Esophagus squamous epithelium (tissue), 5 donors: Measurements from ENCODE around the gene CMTM8. TPM values are rescaled to one million over a fixed set of nuclear protein-coding genes. Genes with fewer than 3 reads are reported as not detected.
"Not testable (repeated sequence)": the region's sequence is repeated elsewhere in the genome, so short reads cannot be mapped to it uniquely, and the experiment has no call there.

Source experiments
- DNase-seq: peaks from one replicate; lab custom pipeline; 2025; lab: John Stamatoyannopoulos, UW
- H3K27ac ChIP-seq, 4 donors: fragments of 200-600 bp; sonication (generic); one replicate each; pipeline ENCODE4 v1.5.1; 2016 to 2019; ENCODE audit warnings: mild to moderate bottlenecking in 1 of 4
- H3K27me3 ChIP-seq, 4 donors: fragments of 200-600 bp; sonication (generic); 1 replicate in 3 of 4; 2 replicates in 1 of 4; pipeline versions ENCODE4 v1.5.1 to v1.6.0; 2017 to 2021; ENCODE audit warnings: antibody characterized with exemption in 1 of 4
- H3K36me3 ChIP-seq, 3 donors: fragments of 200-600 bp; sonication (generic); one replicate each; pipeline ENCODE4 v1.5.1; 2016 to 2019
- H3K4me1 ChIP-seq, 3 donors: fragments of 200-600 bp; sonication (generic); one replicate each; pipeline ENCODE4 v1.5.1; 2017 to 2019
- H3K4me3 ChIP-seq, 4 donors: fragments of 200-600 bp; sonication (generic); 1 replicate in 3 of 4; 2 replicates in 1 of 4; pipeline ENCODE4 v1.5.1; 2016 to 2019; ENCODE audit warnings: mild to moderate bottlenecking in 2 of 4, moderate library complexity in 1 of 4
- H3K9me3 ChIP-seq, 3 donors: fragments of 200-600 bp; sonication (generic); one replicate each; pipeline ENCODE4 v1.5.1; 2016 to 2019
- POLR2A ChIP-seq, 4 donors: fragments of 450-650 bp; IDR thresholded peaks; one replicate each; pipeline ENCODE4 v1.6.1; 2017; ENCODE audit warnings: antibody characterized with exemption in 4 of 4, mild to moderate bottlenecking in 4 of 4, moderate library complexity in 3 of 4
- WGBS, 2 donors: methylation state at CpG; one replicate each; pipeline ENCODE4 v1.1.5; 2018; 5-methylcytosine and 5-hydroxymethylcytosine counted together
- intact Hi-C: fragments of 100-400 bp; cut with DNase I; formaldehyde crosslinking; loops from one replicate; pipeline ENCODE4 v1.15.0; 2022
- total RNA-seq, 4 donors: library from RNA; depleted of rRNA; stranded (reverse); fragments of >200 nt; gene quantifications; one replicate each; pipeline ENCODE4 v1.1.0, GENCODE V29; 2016
- TF ChIP-seq, protein P1 (sequence below), 6 experiments: fragments of 450-650 bp in 4 of 6; fragments of 200-600 bp in 2 of 6; sonication (generic) in 2 of 6; IDR thresholded peaks; one replicate each; pipeline ENCODE4 v1.5.1; 2016 to 2019; ENCODE audit warnings: antibody characterized with exemption in 6 of 6, mild to moderate bottlenecking in 4 of 6, moderate library complexity in 4 of 6
- donor health status: DM: yes; HTN: yes; CAD: no.

CMTM8 gene
- total RNA-seq, 4 donors from 2014 or later: 3.8 to 7.4 (median 4.3) TPM

- Histone ChIP-seq H3K4me3 (no peak overlapping the region), H3K4me1 (peaks cover 0 to 11% (median 0%) of the 10 kb centered on the region in 3 donors), H3K9me3 (no peaks in the 10 kb centered on the region), H3K27me3 (peaks cover 0 to 43% (median 0%) of the 10 kb centered on the region in 4 donors), H3K27ac (no peak overlapping the region), H3K36me3 (no peaks in the 10 kb centered on the region)
- TF ChIP-seq POLR2A (IDR thresholded peaks at IDR 0.05): no peak
- TF ChIP-seq, protein P1, sequence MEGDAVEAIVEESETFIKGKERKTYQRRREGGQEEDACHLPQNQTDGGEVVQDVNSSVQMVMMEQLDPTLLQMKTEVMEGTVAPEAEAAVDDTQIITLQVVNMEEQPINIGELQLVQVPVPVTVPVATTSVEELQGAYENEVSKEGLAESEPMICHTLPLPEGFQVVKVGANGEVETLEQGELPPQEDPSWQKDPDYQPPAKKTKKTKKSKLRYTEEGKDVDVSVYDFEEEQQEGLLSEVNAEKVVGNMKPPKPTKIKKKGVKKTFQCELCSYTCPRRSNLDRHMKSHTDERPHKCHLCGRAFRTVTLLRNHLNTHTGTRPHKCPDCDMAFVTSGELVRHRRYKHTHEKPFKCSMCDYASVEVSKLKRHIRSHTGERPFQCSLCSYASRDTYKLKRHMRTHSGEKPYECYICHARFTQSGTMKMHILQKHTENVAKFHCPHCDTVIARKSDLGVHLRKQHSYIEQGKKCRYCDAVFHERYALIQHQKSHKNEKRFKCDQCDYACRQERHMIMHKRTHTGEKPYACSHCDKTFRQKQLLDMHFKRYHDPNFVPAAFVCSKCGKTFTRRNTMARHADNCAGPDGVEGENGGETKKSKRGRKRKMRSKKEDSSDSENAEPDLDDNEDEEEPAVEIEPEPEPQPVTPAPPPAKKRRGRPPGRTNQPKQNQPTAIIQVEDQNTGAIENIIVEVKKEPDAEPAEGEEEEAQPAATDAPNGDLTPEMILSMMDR (IDR thresholded peaks at IDR 0.05): no peak
- DNase-seq: no peak
- 29 to 40% methylated on average over 2 of the region's 2 CpGs for WGBS, 2 donors
- intact Hi-C loops: no loop called here
These were observed 11.5 kb upstream of the CMTM8 start for GRCh38 chr3:32226875-32227500.

DNA sequence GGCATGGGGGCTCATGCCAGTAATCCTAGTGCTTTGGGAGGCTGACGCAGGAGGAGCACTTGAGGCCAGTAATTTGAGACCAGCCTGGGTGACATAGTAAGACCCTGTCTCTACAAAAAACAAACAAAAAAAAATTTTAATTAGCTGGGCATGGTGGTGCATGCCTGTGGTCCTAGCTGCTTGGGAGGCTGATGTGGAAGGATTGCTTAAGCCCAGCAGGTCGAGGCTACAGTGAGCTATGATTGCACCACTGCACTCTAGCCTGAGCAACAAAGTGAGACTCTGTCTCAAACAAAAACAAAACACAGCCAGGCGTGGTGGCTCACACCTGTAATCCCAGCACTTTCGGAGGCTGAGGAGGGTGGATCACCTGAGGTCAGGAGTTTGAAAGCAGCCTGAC is 9.7 kb upstream of the CMTM8 start:
- intact Hi-C loops, DNase-seq, H3K36me3 ChIP-seq, H3K9me3 ChIP-seq, H3K4me3 ChIP-seq, H3K27ac ChIP-seq: not testable (repeated sequence)
- H3K4me1 ChIP-seq: peaks cover 0 to 11% (median 0%) of the 10 kb centered on the region in 3 donors
- H3K27me3 ChIP-seq: peaks cover 0 to 33% (median 0%) of the 10 kb centered on the region in 4 donors
- 66 to 91% methylated on average over 4 of the region's 4 CpGs for WGBS, 2 donors

DNA sequence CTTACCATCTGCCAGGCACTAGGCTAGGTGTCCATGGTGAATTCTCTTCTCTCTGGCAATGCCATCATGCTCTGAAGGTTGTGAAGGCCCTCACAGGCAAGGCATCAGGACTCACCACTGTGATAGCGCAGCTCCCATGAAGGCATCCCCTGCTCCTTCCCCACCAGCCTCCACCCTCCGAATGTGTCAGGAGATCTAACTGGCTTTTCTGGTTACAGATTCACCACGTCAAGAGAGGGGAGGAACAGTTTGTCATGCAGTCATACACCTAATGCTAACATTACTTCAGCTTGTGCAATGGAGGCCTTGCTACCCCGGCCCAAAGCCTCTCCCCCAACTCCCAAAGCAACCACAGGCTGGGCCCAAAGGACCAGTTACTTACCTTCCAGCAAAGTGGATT is 8.9 kb upstream of the CMTM8 start:
- Histone ChIP-seq H3K27me3 (peaks cover 0 to 25% (median 0%) of the 10 kb centered on the region in 4 donors), H3K27ac (no peak overlapping the region), H3K4me3 (no peak overlapping the region), H3K9me3 (no peaks in the 10 kb centered on the region), H3K4me1 (peaks cover 0 to 11% (median 0%) of the 10 kb centered on the region in 3 donors), H3K36me3 (no peaks in the 10 kb centered on the region)
- TF ChIP-seq, protein P1 (IDR thresholded peaks at IDR 0.05): no peak
- no peak for TF ChIP-seq POLR2A (IDR thresholded peaks at IDR 0.05)
- no peak for DNase-seq
- WGBS, 2 donors: 66 to 74% methylated on average over 4 of the region's 4 CpGs
- intact Hi-C loops: no loop called here

GRCh38 chr3:32236377-32236776 is 2.1 kb upstream of the CMTM8 start:
- peaks cover 0 to 10% (median 0%) of the 10 kb centered on the region in 3 donors for H3K9me3 ChIP-seq
- TF ChIP-seq, protein P1 (IDR thresholded peaks at IDR 0.05): no peak
- TF ChIP-seq POLR2A (IDR thresholded peaks at IDR 0.05): no peak
- intact Hi-C loops: no loop called here
- H3K27ac ChIP-seq: no peak overlapping the region
- no peak for DNase-seq
- H3K36me3 ChIP-seq: no peaks in the 10 kb centered on the region
- no peak overlapping the region for H3K4me3 ChIP-seq
- H3K27me3 ChIP-seq: peaks cover 0 to 22% (median 0%) of the 10 kb centered on the region in 4 donors
- H3K4me1 ChIP-seq: peaks cover 5 to 28% (median 6%) of the 10 kb centered on the region in 3 donors

DNA sequence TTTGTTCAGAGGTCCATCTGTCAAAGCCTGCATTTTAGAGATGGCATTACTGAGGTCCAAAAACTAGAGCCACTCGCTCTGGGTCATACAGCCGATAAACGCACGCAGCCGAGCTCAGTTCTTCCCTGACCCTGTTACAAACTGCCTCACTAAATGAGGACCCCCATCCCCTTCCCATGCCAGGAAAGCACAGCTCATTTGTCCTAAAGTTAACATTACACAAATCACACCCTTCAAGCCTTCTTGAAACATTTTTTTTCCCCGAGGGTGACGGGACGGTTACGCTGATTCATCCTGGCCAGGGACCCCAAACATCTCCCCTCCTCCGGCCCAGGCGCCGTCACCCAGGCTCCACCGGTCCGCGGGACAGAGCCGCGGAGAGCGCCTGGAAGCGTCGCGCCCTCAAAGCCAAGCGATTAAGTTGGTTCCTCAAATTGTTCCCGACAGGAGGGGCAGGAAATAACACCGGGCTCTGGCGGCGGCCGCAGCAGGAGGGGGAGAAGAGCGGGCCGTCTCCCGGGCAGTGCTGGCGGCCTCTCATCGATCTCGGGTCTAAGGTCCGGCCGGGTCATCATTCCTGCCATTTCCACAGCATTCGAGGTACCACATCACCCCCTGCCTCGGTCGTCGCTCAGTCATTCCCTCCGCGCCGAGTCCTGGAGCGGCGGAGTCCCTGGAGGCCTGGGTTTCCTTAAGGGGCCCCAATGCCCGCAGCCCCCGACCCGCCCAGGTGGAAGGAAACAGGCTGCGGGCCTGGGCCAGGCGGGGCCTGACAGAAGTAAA is 619 bp upstream of the CMTM8 start:
- Histone ChIP-seq H3K9me3 (peaks cover 0 to 10% (median 0%) of the 10 kb centered on the region in 3 donors), H3K36me3 (no peaks in the 10 kb centered on the region), H3K4me3 (peak overlapping the region; percentile 60 to 88 (median 78)), H3K4me1 (peaks cover 5 to 28% (median 6%) of the 10 kb centered on the region in 3 donors), H3K27ac (peak overlapping the region; percentile 56 to 77 (median 69)), H3K27me3 (peaks cover 0 to 22% (median 0%) of the 10 kb centered on the region in 4 donors)
- intact Hi-C loops: no loop called here
- 31 to 37% methylated on average over 6 to 13 of the region's 49 CpGs for WGBS, 2 donors
- no peak for TF ChIP-seq POLR2A (IDR thresholded peaks at IDR 0.05)
- TF ChIP-seq, protein P1 (IDR thresholded peaks at IDR 0.05): no peak
- no peak for DNase-seq
